WTC11 (cell line): Measurements from ENCODE around the gene CCDC152. TPM values are rescaled to one million over a fixed set of nuclear protein-coding genes. Genes with fewer than 3 reads are reported as not detected.

Source experiments
- ATAC-seq: fragments of 200-7000 bp; cut with Tn5 transposase; 2 replicates; pipeline ENCODE4 v1.10.0; 2021; ENCODE audit warnings: mild to moderate bottlenecking, moderate library complexity
- CTCF ChIA-PET: fragments of 300-600 bp; sonication (Branson Sonifier 250); formaldehyde crosslinking; loops from one replicate; lab custom pipeline; 2021; ENCODE audit warnings: antibody characterized with exemption; lab: Charles Lee
- POLR2A ChIA-PET: fragments of 350-600 bp; sonication (Branson Sonifier 250); formaldehyde crosslinking; loops from one replicate; lab custom pipeline; 2021; ENCODE audit warnings: antibody characterized with exemption; lab: Charles Lee
- DNase-seq: peaks from one replicate; pipeline ENCODE4 v3.0.0; 2021; ENCODE audit warnings: low spot score
- H3K27ac Mint-ChIP-seq: 2 replicates; pipeline ENCODE4 v1.8.0; 2021; ENCODE audit warnings: mixed read lengths
- H3K27me3 Mint-ChIP-seq: 2 replicates; pipeline ENCODE4 v1.8.0; 2021; ENCODE audit warnings: low read depth, mild to moderate bottlenecking, moderate library complexity, mixed read lengths
- H3K36me3 Mint-ChIP-seq: 2 replicates; pipeline ENCODE4 v1.8.0; 2021; ENCODE audit warnings: mixed read lengths
- H3K4me1 Mint-ChIP-seq: 2 replicates; pipeline ENCODE4 v1.8.0; 2022; ENCODE audit warnings: mixed read lengths
- H3K4me3 Mint-ChIP-seq: 2 replicates; pipeline ENCODE4 v1.8.0; 2021; ENCODE audit warnings: mild to moderate bottlenecking, moderate library complexity, mixed read lengths
- H3K9me3 Mint-ChIP-seq: 2 replicates; pipeline ENCODE4 v1.8.0; 2021; ENCODE audit warnings: mixed read lengths
- AR ChIP-seq: fragments of 250-450 bp; sonication (Bioruptor Pico); IDR thresholded peaks from 2 replicates; pipeline ENCODE4 v1.9.0; 2021; ENCODE audit warnings: mild to moderate bottlenecking
- ATF2 ChIP-seq: sonication (generic); formaldehyde crosslinking; IDR thresholded peaks from 2 replicates; pipeline ENCODE4 v1.8.1; 2022; ENCODE audit warnings: low read depth, missing genetic modification reagents, borderline replicate concordance
- ATF6 ChIP-seq: sonication (generic); formaldehyde crosslinking; IDR thresholded peaks from 2 replicates; pipeline ENCODE4 v1.8.1; 2023; ENCODE audit warnings: mild to moderate bottlenecking, missing genetic modification reagents
- CREM ChIP-seq: sonication (generic); formaldehyde crosslinking; IDR thresholded peaks from 2 replicates; pipeline ENCODE4 v1.8.1; 2022; ENCODE audit warnings: mild to moderate bottlenecking, missing genetic modification reagents, moderate library complexity
- E2F4 ChIP-seq: sonication (generic); formaldehyde crosslinking; IDR thresholded peaks from 2 replicates; pipeline ENCODE4 v1.8.1; 2022; ENCODE audit warnings: low read depth, mild to moderate bottlenecking, moderate library complexity, missing genetic modification reagents, borderline replicate concordance
- ERG ChIP-seq: fragments of 250-450 bp; sonication (Bioruptor Pico); IDR thresholded peaks from 2 replicates; pipeline ENCODE4 v1.8.0; 2021; ENCODE audit warnings: mild to moderate bottlenecking
- ESRRA ChIP-seq: sonication (generic); formaldehyde crosslinking; IDR thresholded peaks from 2 replicates; pipeline ENCODE4 v1.8.1; 2022; ENCODE audit warnings: mild to moderate bottlenecking, missing genetic modification reagents, borderline replicate concordance
- ETV6 ChIP-seq: sonication (generic); formaldehyde crosslinking; IDR thresholded peaks from 2 replicates; pipeline ENCODE4 v1.8.1; 2022; ENCODE audit warnings: mild to moderate bottlenecking, missing genetic modification reagents
- FOXK1 ChIP-seq: sonication (generic); formaldehyde crosslinking; IDR thresholded peaks from 2 replicates; pipeline ENCODE4 v1.8.0; 2022; ENCODE audit warnings: mild to moderate bottlenecking, moderate library complexity, missing genetic modification reagents
- GTF2I ChIP-seq: fragments of 250-450 bp; sonication (Bioruptor Pico); conservative IDR thresholded peaks from 2 replicates; pipeline ENCODE4 v1.4.0; 2021; ENCODE audit warnings: mild to moderate bottlenecking
- IRF1 ChIP-seq: sonication (generic); formaldehyde crosslinking; IDR thresholded peaks from 2 replicates; pipeline ENCODE4 v1.8.0; 2023; ENCODE audit warnings: missing genetic modification reagents
- OVOL2 ChIP-seq: fragments of 250-450 bp; sonication (Bioruptor Pico); IDR thresholded peaks from 2 replicates; pipeline ENCODE4 v1.9.0; 2021; ENCODE audit warnings: mild to moderate bottlenecking, borderline replicate concordance
- RORB ChIP-seq: fragments of 250-450 bp; sonication (Bioruptor Pico); IDR thresholded peaks from 2 replicates; pipeline ENCODE4 v1.9.0; 2021; ENCODE audit warnings: mild to moderate bottlenecking
- TEAD4 ChIP-seq: sonication (generic); formaldehyde crosslinking; IDR thresholded peaks from 2 replicates; pipeline ENCODE4 v1.8.0; 2022; ENCODE audit warnings: mild to moderate bottlenecking, missing genetic modification reagents
- ZMAT4 ChIP-seq: fragments of 250-450 bp; sonication (Bioruptor Pico); IDR thresholded peaks from 2 replicates; pipeline ENCODE4 v1.9.0; 2021; ENCODE audit warnings: mild to moderate bottlenecking
- ZNF232 ChIP-seq: sonication (generic); formaldehyde crosslinking; IDR thresholded peaks from 2 replicates; pipeline ENCODE4 v1.8.0; 2022; ENCODE audit warnings: mild to moderate bottlenecking, missing genetic modification reagents
- total RNA-seq: library from RNA; stranded (reverse); gene quantifications from 3 replicates; pipeline ENCODE4 v1.2.3, GENCODE V29; 2021

CCDC152 gene
- total RNA-seq, 1 experiment from 2014 or later: 15.1 TPM

GRCh38 chr5:42839196-42839595 lies 82.6 kb downstream of the CCDC152 start:
- no peak for TF ChIP-seq GTF2I (CRISPR knock-in tag)
- TF ChIP-seq CREM: no peak
- no peak for TF ChIP-seq ERG (CRISPR knock-in tag)
- ChIA-PET CTCF (no interaction called here), POLR2A (no interaction called here)
- H3K4me1 Mint-ChIP-seq: no peaks in the 10 kb centered on the region
- H3K27ac Mint-ChIP-seq: no peak overlapping the region
- H3K9me3 Mint-ChIP-seq: peaks cover 39% of the 10 kb centered on the region
- no peak overlapping the region for H3K4me3 Mint-ChIP-seq
- DNase-seq (no peak), ATAC-seq (no peak)
- H3K27me3 Mint-ChIP-seq: no peaks in the 10 kb centered on the region
- no peaks in the 10 kb centered on the region; the same call in 1 of the 2 replicates for H3K36me3 Mint-ChIP-seq

- Mint-ChIP-seq H3K4me3 (no peak overlapping the region), H3K27ac (no peak overlapping the region), H3K27me3 (no peaks in the 10 kb centered on the region), H3K9me3 (peaks cover 37% of the 10 kb centered on the region), H3K4me1 (no peaks in the 10 kb centered on the region), H3K36me3 (peaks cover 3% of the 10 kb centered on the region; the same call in 1 of the 2 replicates)
- no peak for TF ChIP-seq ATF2 (CRISPR knock-in tag)
- no peak for TF ChIP-seq IRF1 (CRISPR knock-in tag)
- no peak for TF ChIP-seq ESRRA (CRISPR knock-in tag)
- TF ChIP-seq TEAD4 (CRISPR knock-in tag): no peak
- no peak for TF ChIP-seq ZMAT4
- TF ChIP-seq OVOL2 (CRISPR knock-in tag): no peak
- TF ChIP-seq ATF6: no peak
- no peak for TF ChIP-seq AR (CRISPR knock-in tag)
- TF ChIP-seq ZNF232 (CRISPR knock-in tag): no peak
- no peak for TF ChIP-seq ETV6 (CRISPR knock-in tag)
- TF ChIP-seq RORB (CRISPR knock-in tag): no peak
- no peak for TF ChIP-seq E2F4 (CRISPR knock-in tag)
- no peak for TF ChIP-seq FOXK1 (CRISPR knock-in tag)
- TF ChIP-seq CREM: no peak
- DNase-seq (no peak), ATAC-seq (no peak)
- ChIA-PET CTCF (interaction anchor here (0.9 to 1.4 kb wide), 2 partner anchors 69 to 257 kb away, joined by 3 read pairs; no protein-coding TSS in a partner anchor), POLR2A (no interaction called here)
Measured at GRCh38 chr5:42840269-42840668, 83.7 kb downstream of the CCDC152 start.
